A549 (cell line): ENCODE results near the gene CPNE1.

Experiments
- CTCF ChIP-seq: fragments of >200 bp; sonication (Bioruptor Twin); formaldehyde crosslinking; IDR thresholded peaks from 3 replicates; pipeline ENCODE4 v1.5.1; 2016
- EP300 ChIP-seq, 2 experiments: fragments of >200 bp; sonication (Bioruptor Twin); formaldehyde crosslinking; IDR thresholded peaks; 2 replicates in 1 of 2; 3 replicates in 1 of 2; pipeline ENCODE4 v1.6.1; 2016 to 2017
- NFE2L2 ChIP-seq: fragments of 150-350 bp; conservative IDR thresholded peaks from 2 replicates; pipeline ENCODE4 v1.6.1; 2014; ENCODE audit warnings: low read length
- POLR2A ChIP-seq: IDR thresholded peaks from 2 replicates; pipeline ENCODE4 v1.6.1; 2012; ENCODE audit warnings: mild to moderate bottlenecking, low read length
- RAD21 ChIP-seq, 2 experiments: fragments of >200 bp in 1 of 2; sonication (Bioruptor Twin) in 1 of 2; formaldehyde crosslinking in 1 of 2; IDR thresholded peaks in 1 of 2; conservative IDR thresholded peaks in 1 of 2; 2 replicates in 1 of 2; 3 replicates in 1 of 2; pipeline ENCODE4 v1.6.1; 2012 to 2018; ENCODE audit warnings: inconsistent platforms in 1 of 2
- REST ChIP-seq: fragments of 200-600 bp; sonication (generic); IDR thresholded peaks from 2 replicates; pipeline ENCODE4 v1.6.1; 2016; ENCODE audit warnings: antibody characterized with exemption, mild to moderate bottlenecking, moderate library complexity

- TF ChIP-seq CTCF (no peak), REST (no peak), NFE2L2 (no peak), POLR2A (no peak), EP300 (IDR thresholded peaks at IDR 0.05) (no peak), RAD21 (conservative IDR thresholded peaks at IDR 0.05 in 1 of 2, IDR thresholded peaks at IDR 0.05 in 1 of 2) (no peak)
Measured at GRCh38 chr20:35653893-35654292, 10.8 kb downstream of the CPNE1 start.
